BE2C (cell line): Measurements from ENCODE around the gene TBKBP1.

Experiments used
- DNase-seq: peaks from one replicate; pipeline ENCODE4 v3.0.0-alpha.2; 2020
- H3K27me3 ChIP-seq: fragments of 250-450 bp; sonication (Bioruptor Pico); 2 replicates; pipeline ENCODE4 v1.5.1; 2020; ENCODE audit warnings: mild to moderate bottlenecking
- H3K36me3 ChIP-seq: fragments of 250-450 bp; sonication (Bioruptor Pico); 2 replicates; pipeline ENCODE4 v1.5.1; 2020; ENCODE audit warnings: mild to moderate bottlenecking
- H3K4me1 ChIP-seq: fragments of 250-450 bp; sonication (Bioruptor Pico); 2 replicates; pipeline ENCODE4 v1.5.1; 2020
- H3K4me3 ChIP-seq: 2 replicates; pipeline ENCODE4 v1.5.1; 2011; ENCODE audit warnings: low read depth, low read length
- H3K9me3 ChIP-seq: fragments of 250-450 bp; sonication (Bioruptor Pico); 2 replicates; pipeline ENCODE4 v1.5.1; 2020
- TF ChIP-seq, protein P1 (sequence below): IDR thresholded peaks from 2 replicates; pipeline ENCODE4 v1.5.1; 2012; ENCODE audit warnings: mild to moderate bottlenecking, low read depth, low read length

Gene TBKBP1

DNA sequence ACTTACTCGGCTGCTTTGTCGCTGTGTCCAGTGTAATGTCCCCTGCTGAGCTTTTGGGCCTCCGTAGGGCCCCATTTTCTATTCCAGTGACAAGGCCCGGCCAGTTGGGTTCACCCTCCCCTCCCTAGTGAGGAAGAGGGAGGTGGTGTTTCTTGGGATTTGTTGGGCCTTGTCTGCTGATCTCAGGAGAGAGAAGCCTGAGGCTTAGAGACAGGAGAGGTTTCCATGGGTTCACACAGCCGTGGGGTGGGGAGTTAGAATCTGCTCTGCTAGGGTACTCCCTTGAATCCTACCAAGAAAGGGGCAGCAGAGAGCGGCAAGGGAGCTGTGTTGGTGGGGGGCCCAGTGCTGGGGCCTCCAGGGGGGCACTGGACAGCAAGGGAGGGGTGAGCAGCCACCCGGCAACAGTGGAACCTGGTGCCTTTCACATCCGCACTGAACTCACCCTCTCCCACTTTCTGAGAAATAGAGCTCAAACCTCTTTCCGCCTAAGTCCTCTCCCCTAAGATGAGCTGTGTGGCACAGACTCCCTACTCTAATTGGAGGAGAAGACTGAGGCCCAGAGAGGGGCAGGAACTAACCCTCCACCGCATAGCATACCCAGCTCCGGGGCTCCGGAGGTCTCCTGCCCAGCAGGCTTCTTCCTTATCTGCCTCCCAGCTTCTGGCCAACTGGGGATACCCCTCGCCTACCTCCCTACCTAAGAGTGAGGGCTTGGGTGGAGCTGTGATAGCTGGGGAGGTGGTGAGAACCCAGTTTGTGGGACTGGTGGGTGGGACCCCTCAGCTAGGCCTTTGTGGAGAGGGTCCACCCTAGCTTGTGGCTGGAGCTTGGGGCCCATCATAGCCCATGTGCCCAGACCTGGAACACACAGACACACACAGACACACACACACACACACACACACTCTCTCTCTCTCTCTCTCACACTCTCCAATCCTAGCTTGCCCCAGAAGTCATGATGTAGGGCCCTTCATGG is 6.8 kb downstream of the TBKBP1 start:
- H3K4me1 ChIP-seq: peaks cover 16% of the 10 kb centered on the region
- no peak overlapping the region for H3K4me3 ChIP-seq
- no peaks in the 10 kb centered on the region for H3K9me3 ChIP-seq
- H3K27me3 ChIP-seq: no peaks in the 10 kb centered on the region
- H3K36me3 ChIP-seq: peaks cover 9% of the 10 kb centered on the region
- no peak for DNase-seq
- TF ChIP-seq, protein P1, sequence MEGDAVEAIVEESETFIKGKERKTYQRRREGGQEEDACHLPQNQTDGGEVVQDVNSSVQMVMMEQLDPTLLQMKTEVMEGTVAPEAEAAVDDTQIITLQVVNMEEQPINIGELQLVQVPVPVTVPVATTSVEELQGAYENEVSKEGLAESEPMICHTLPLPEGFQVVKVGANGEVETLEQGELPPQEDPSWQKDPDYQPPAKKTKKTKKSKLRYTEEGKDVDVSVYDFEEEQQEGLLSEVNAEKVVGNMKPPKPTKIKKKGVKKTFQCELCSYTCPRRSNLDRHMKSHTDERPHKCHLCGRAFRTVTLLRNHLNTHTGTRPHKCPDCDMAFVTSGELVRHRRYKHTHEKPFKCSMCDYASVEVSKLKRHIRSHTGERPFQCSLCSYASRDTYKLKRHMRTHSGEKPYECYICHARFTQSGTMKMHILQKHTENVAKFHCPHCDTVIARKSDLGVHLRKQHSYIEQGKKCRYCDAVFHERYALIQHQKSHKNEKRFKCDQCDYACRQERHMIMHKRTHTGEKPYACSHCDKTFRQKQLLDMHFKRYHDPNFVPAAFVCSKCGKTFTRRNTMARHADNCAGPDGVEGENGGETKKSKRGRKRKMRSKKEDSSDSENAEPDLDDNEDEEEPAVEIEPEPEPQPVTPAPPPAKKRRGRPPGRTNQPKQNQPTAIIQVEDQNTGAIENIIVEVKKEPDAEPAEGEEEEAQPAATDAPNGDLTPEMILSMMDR: no peak

DNA sequence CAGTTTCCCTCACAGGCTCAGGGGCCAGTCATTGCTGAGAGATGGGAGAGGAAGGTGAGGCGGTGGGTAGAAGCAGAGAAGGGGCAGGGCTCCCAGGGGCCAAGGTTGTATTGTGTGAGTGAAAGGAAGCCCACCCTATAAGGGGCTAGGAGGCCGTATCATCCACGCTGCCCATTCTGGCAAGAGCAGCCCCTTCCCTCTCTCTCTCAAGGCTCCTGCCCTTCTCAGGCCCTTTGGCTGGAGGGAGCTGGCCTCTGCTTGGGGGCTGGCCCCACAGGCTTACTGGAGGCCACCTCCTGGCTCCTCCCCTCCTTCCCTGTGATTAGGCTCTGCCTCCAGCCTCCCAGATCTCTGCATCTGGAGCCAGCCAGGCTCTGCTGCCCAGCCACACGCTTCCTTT is 7.6 kb downstream of the TBKBP1 start:
- TF ChIP-seq, protein P1: no peak
- Histone ChIP-seq H3K27me3 (no peaks in the 10 kb centered on the region), H3K4me3 (no peak overlapping the region), H3K4me1 (peaks cover 22% of the 10 kb centered on the region), H3K9me3 (no peaks in the 10 kb centered on the region), H3K36me3 (peaks cover 6% of the 10 kb centered on the region)
- peak; percentile 82 for DNase-seq

DNA sequence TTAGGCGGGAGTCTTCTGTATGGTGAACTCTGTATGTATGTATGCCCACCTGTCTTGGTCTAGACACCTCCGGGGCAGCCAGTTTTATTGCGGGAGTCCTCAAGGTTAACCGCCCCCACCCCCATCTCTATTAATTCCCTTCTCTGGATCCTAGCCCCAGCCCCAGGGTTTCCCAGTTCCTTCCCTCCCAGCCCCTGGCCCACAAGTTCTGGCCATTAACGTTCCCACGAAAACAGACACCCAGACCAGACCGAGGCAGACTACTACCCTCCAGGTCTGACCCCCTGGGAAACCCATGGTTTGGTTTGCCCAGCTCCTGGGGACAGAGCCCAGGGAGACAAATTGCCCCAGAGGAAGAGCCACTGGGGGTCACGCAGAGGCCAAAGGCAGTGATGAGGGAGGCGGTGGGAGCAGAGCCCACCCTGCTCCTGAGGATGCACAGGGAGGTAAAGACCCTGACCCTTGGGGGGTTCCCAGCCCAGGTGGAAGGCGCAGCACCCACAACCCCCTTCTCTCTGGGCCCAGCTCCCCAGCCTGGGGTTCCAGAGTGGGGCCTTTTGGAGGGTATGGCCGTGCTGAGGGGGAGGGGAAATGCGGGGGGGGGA is 8.5 kb downstream of the TBKBP1 start:
- Histone ChIP-seq H3K4me1 (peaks cover 29% of the 10 kb centered on the region), H3K4me3 (0 out of 2 replicates have a peak overlapping the region, but pooled peaks have one; percentile 21), H3K27me3 (no peaks in the 10 kb centered on the region), H3K9me3 (no peaks in the 10 kb centered on the region), H3K36me3 (peaks cover 10% of the 10 kb centered on the region)
- no peak for DNase-seq
- TF ChIP-seq, protein P1: no peak

DNA sequence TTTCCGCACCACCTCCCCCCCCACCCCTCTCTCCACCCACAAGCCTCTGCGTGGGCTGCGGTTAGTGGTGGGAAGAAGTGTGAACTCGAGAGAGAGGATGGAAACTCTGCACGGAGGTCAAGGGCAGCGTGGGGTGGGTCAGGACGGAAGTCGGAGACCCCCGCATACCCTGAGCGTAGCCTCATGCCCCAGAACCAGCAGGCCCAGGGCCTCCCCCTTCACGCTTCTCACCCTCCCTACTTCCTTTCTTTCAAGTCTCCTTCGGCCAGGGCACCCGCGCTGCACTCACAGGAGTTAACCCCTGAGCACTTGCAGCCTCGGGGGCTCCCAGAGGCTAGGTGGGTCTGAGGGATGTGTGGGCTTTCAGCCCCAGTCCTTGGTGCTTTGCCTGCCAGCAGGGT is 9.2 kb downstream of the TBKBP1 start:
- no peak overlapping the region for H3K4me3 ChIP-seq
- DNase-seq: no peak
- no peaks in the 10 kb centered on the region for H3K27me3 ChIP-seq
- TF ChIP-seq, protein P1: no peak
- H3K9me3 ChIP-seq: no peaks in the 10 kb centered on the region
- peaks cover 29% of the 10 kb centered on the region for H3K4me1 ChIP-seq
- H3K36me3 ChIP-seq: peaks cover 10% of the 10 kb centered on the region

DNA sequence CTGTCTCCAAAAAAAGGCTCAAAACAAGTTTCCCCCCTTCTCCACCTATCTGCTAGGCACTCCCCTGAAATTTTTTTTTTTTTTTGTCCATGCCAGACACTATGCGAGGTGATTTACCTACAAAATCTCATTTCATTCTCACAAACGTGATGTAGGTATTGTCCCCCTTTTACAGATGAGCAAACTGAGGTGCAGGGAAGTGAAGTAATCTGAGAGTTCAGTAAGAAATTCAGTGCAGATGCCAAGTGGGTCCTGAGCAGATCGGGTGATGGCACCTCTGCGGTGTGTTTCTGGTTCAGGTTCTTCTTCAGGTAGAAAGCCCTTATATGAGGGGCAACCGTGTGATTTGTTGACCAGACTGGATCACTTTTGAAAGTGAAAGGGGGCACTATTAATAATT is 9.7 kb downstream of the TBKBP1 start:
- H3K4me1 ChIP-seq: peaks cover 29% of the 10 kb centered on the region
- H3K4me3 ChIP-seq: no peak overlapping the region
- H3K27me3 ChIP-seq: no peaks in the 10 kb centered on the region
- H3K9me3 ChIP-seq: no peaks in the 10 kb centered on the region
- H3K36me3 ChIP-seq: peaks cover 10% of the 10 kb centered on the region
- no peak for DNase-seq
- TF ChIP-seq, protein P1: no peak

DNA sequence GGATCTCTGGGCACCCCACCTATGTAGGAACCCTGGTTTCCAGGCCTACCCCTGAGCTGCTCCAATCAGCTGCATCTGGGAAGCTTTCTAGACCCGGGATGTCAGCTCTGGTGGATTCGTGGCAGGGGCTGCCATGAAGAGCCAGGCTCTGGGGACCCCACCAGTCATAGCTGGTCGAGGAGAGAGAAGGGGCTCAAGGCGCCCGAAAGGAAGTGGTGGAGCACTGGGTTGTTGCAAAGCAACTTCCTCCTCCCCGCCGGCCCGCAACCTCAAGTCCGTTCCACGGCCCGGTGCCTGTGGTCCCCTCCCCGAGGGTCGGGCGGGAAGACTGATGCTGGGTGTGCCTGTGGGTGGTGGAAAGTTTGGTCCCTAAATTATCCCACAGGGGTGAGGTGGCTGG is 10.2 kb downstream of the TBKBP1 start:
- Histone ChIP-seq H3K36me3 (peaks cover 10% of the 10 kb centered on the region), H3K9me3 (no peaks in the 10 kb centered on the region), H3K4me3 (no peak overlapping the region), H3K27me3 (no peaks in the 10 kb centered on the region), H3K4me1 (peaks cover 29% of the 10 kb centered on the region)
- no peak for DNase-seq
- TF ChIP-seq, protein P1: no peak
